Measurements from ENCODE around the gene SEMA6A.

SEMA6A gene

GRCh38 chr5:116415989-116416388 is 158.6 kb downstream of the SEMA6A start:
- Histone ChIP-seq H2AFZ (ENCODE audit: low read depth) (no peak overlapping the region), H4K20me1 (ENCODE audit: insufficient read depth) (no peaks in the 10 kb centered on the region), H3K27me3 (ENCODE audit: insufficient read depth, low read depth) (no peaks in the 10 kb centered on the region), H3K4me2 (no peak overlapping the region), H3K36me3 (ENCODE audit: insufficient read depth) (no peaks in the 10 kb centered on the region), H3K4me1 (ENCODE audit: low read depth, poor library complexity, severe bottlenecking) (peaks cover 14% of the 10 kb centered on the region), H3K4me3 (IDR thresholded peaks at IDR 0.05; ENCODE audit: insufficient read depth, low read depth, low read length) (no peak overlapping the region), H3K9ac (no peak overlapping the region), H3K79me2 (ENCODE audit: insufficient read depth, low read depth) (no peaks in the 10 kb centered on the region), H3K27ac (no peak overlapping the region)
- no peak for TF ChIP-seq CTCF (conservative IDR thresholded peaks at IDR 0.05; ENCODE audit: low read depth, low read length)

- no peaks in the 10 kb centered on the region for H3K27me3 ChIP-seq (ENCODE audit: insufficient read depth, low read depth)
- H3K4me2 ChIP-seq, result no peak overlapping the region
- TF ChIP-seq CTCF (conservative IDR thresholded peaks at IDR 0.05; ENCODE audit: low read depth, low read length), result no peak
- H3K9ac ChIP-seq, result no peak overlapping the region
- H3K4me1 ChIP-seq (ENCODE audit: low read depth, poor library complexity, severe bottlenecking), result peaks cover 22% of the 10 kb centered on the region
- no peaks in the 10 kb centered on the region for H4K20me1 ChIP-seq (ENCODE audit: insufficient read depth)
- no peak overlapping the region for H2AFZ ChIP-seq (ENCODE audit: low read depth)
- H3K79me2 ChIP-seq (ENCODE audit: insufficient read depth, low read depth), result no peaks in the 10 kb centered on the region
- no peaks in the 10 kb centered on the region for H3K36me3 ChIP-seq (ENCODE audit: insufficient read depth)
- no peak overlapping the region for H3K4me3 ChIP-seq (IDR thresholded peaks at IDR 0.05; ENCODE audit: insufficient read depth, low read depth, low read length)
- no peak overlapping the region for H3K27ac ChIP-seq
Measured at GRCh38 chr5:116415182-116415581, 159.4 kb downstream of the SEMA6A start.

GRCh38 chr5:116411101-116411571 is 163.5 kb downstream of the SEMA6A start:
- Histone ChIP-seq H3K4me1 (ENCODE audit: low read depth, poor library complexity, severe bottlenecking) (peaks cover 56% of the 10 kb centered on the region), H3K36me3 (ENCODE audit: insufficient read depth) (no peaks in the 10 kb centered on the region), H3K4me3 (IDR thresholded peaks at IDR 0.05; ENCODE audit: insufficient read depth, low read depth, low read length) (no peak overlapping the region), H3K79me2 (ENCODE audit: insufficient read depth, low read depth) (no peaks in the 10 kb centered on the region), H2AFZ (ENCODE audit: low read depth) (peak overlapping the region; percentile 31; the same call in 1 of the 2 replicates), H3K27me3 (ENCODE audit: insufficient read depth, low read depth) (no peaks in the 10 kb centered on the region), H4K20me1 (ENCODE audit: insufficient read depth) (no peaks in the 10 kb centered on the region), H3K27ac (peak overlapping the region; percentile 84), H3K9ac (no peak overlapping the region), H3K4me2 (peak overlapping the region; percentile 95)
- no peak for TF ChIP-seq CTCF (conservative IDR thresholded peaks at IDR 0.05; ENCODE audit: low read depth, low read length)

GRCh38 chr5:116410336-116410890 is 164.2 kb downstream of the SEMA6A start:
- no peaks in the 10 kb centered on the region for H4K20me1 ChIP-seq (ENCODE audit: insufficient read depth)

More at GRCh38 chr5:116410336-116410890, 164.2 kb downstream of the SEMA6A start:
- Histone ChIP-seq H3K9ac (peak overlapping the region; percentile 16; the same call in 1 of the 2 replicates), H3K36me3 (ENCODE audit: insufficient read depth) (no peaks in the 10 kb centered on the region), H3K27ac (peak overlapping the region; percentile 84), H3K79me2 (ENCODE audit: insufficient read depth, low read depth) (no peaks in the 10 kb centered on the region), H3K4me2 (peak overlapping the region; percentile 95), H3K4me3 (IDR thresholded peaks at IDR 0.05; ENCODE audit: insufficient read depth, low read depth, low read length) (no peak overlapping the region), H3K27me3 (ENCODE audit: insufficient read depth, low read depth) (no peaks in the 10 kb centered on the region), H2AFZ (ENCODE audit: low read depth) (peak overlapping the region; percentile 55; the same call in 1 of the 2 replicates), H3K4me1 (ENCODE audit: low read depth, poor library complexity, severe bottlenecking) (peaks cover 58% of the 10 kb centered on the region)
- no peak for TF ChIP-seq CTCF (conservative IDR thresholded peaks at IDR 0.05; ENCODE audit: low read depth, low read length)

Measured in KMS-11 (cell line).